ENCODE data around the gene FAM89B. TPM values are rescaled to one million over a fixed set of nuclear protein-coding genes. Genes with fewer than 3 reads are reported as not detected.

Gene FAM89B
- total RNA-seq, 4 donors from 2014 or later: 12.0 to 44.1 (median 23.9) TPM

DNA sequence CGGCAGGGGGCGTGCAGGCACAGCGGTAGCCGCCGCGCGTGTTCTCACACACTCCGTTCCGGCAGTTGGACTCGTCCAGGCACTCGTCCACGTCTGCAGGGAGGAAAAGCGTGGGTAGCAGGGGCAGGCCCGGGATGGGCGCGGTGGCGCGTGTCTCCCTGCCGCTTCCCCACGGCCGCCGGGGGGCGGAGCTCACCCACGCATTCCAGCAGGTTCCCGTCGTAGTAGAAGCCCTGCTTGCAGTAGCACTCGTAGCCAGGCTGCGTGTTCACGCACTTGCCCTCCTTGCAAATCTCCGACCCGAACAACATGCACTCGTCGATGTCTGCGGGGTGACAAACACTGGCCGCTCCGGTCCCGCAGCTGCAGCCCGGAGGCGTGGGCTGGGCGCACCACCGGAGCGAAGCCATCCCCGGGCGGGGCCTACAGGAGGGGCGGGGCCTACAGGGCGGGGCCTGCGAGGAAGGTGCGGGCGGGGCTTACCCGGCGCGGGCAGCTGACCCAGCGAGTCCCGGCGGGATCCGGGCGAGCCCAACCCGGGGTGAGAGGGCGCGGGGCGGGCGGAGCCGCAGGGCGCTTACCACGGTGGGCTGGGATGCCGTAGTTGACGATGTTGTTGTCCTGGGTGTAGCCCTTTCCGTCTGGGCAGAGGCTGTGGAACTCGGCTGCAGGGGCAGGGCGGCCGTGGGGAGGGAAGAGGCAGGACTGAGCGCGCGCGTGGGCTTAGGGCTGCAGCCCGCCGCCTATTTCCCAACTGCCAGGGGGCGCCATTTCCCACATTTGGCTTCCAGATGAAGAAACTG is 31.8 kb upstream of the FAM89B start:
- Histone ChIP-seq H3K36me3 (peaks cover 13 to 55% (median 23%) of the 10 kb centered on the region in 3 donors), H3K4me3 (peak overlapping the region; percentile 40 to 82 (median 56)), H3K4me1 (peaks cover 21 to 41% (median 25%) of the 10 kb centered on the region in 3 donors), H3K27ac (peak overlapping the region; percentile 92 to 98 (median 96)), H3K9me3 (no peaks in the 10 kb centered on the region), H3K27me3 (no peaks in the 10 kb centered on the region)
- intact Hi-C loops (cut with DNase I): loop anchor here (10.0 kb wide), 1 partner anchor 74 kb away; the partner anchor contains the start of genes MAP3K11 and PCNX3
- WGBS, 2 donors: 0 to 2% methylated on average over 3 to 9 of the region's 78 CpGs
- peak; percentile 73 for DNase-seq
- TF ChIP-seq, protein P1, sequence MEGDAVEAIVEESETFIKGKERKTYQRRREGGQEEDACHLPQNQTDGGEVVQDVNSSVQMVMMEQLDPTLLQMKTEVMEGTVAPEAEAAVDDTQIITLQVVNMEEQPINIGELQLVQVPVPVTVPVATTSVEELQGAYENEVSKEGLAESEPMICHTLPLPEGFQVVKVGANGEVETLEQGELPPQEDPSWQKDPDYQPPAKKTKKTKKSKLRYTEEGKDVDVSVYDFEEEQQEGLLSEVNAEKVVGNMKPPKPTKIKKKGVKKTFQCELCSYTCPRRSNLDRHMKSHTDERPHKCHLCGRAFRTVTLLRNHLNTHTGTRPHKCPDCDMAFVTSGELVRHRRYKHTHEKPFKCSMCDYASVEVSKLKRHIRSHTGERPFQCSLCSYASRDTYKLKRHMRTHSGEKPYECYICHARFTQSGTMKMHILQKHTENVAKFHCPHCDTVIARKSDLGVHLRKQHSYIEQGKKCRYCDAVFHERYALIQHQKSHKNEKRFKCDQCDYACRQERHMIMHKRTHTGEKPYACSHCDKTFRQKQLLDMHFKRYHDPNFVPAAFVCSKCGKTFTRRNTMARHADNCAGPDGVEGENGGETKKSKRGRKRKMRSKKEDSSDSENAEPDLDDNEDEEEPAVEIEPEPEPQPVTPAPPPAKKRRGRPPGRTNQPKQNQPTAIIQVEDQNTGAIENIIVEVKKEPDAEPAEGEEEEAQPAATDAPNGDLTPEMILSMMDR (IDR thresholded peaks at IDR 0.05): peak; percentile 82 to 95 (median 94)
- TF ChIP-seq POLR2A (IDR thresholded peaks at IDR 0.05): peak in 2 of 4 donors; percentile 7 to 41

DNA sequence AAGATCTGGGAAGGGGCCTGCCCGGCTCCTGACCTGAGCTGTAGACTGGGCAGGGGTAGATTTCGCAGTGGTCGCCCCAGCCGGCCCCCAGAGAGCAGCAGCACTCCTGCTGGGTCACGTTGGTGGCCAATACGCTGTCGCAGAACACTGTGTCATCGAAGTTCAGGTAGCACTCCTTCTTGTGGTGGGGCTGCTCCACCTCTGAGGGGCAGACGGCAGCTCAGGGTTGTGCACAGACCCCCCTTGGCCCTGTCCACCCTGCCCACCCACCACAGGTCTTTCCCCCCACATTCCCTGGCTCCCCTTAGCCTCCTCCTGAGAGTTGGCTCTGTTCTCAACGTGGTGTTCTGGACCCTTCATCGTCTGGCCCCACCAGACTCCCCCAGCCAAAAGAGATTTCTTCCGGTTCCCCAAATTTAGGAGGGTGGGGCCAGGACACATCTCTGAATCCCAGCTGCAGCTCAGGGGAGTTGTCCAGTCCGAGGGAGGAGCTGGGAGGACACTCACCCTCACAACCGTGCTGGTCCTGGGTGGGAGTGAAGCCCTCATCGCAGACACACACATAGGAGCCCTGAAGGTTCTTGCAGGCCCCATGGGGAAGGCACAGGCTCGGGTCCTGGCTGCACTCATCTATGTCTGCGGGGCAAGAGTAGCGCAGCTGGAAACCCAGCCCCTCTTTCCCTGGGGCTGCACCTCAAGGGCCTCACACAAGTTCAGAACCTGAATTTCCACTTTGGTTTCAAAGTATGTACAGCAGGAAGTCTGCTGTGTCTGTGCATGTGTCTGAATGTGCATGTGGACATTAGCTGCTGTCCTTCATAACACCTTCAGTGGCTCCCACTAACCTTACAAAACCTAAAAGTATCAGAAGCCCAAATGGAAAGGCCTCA is 31.0 kb upstream of the FAM89B start:
- intact Hi-C loops (cut with DNase I): loop anchor here (10.0 kb wide), 1 partner anchor 73 kb away; the partner anchor contains the start of genes MAP3K11 and PCNX3
- WGBS, 2 donors: 20 to 52% methylated on average over 1 to 4 of the region's 18 CpGs
- no peak for TF ChIP-seq POLR2A (IDR thresholded peaks at IDR 0.05)
- TF ChIP-seq, protein P1 (IDR thresholded peaks at IDR 0.05): no peak
- H3K9me3 ChIP-seq: no peaks in the 10 kb centered on the region
- no peaks in the 10 kb centered on the region for H3K27me3 ChIP-seq
- no peak for DNase-seq
- peak overlapping the region; percentile 92 to 98 (median 96) for H3K27ac ChIP-seq
- peak overlapping the region; percentile 40 to 82 (median 56) for H3K4me3 ChIP-seq
- peaks cover 28 to 49% (median 31%) of the 10 kb centered on the region in 3 donors for H3K4me1 ChIP-seq
- peaks cover 13 to 46% (median 20%) of the 10 kb centered on the region in 3 donors for H3K36me3 ChIP-seq

DNA sequence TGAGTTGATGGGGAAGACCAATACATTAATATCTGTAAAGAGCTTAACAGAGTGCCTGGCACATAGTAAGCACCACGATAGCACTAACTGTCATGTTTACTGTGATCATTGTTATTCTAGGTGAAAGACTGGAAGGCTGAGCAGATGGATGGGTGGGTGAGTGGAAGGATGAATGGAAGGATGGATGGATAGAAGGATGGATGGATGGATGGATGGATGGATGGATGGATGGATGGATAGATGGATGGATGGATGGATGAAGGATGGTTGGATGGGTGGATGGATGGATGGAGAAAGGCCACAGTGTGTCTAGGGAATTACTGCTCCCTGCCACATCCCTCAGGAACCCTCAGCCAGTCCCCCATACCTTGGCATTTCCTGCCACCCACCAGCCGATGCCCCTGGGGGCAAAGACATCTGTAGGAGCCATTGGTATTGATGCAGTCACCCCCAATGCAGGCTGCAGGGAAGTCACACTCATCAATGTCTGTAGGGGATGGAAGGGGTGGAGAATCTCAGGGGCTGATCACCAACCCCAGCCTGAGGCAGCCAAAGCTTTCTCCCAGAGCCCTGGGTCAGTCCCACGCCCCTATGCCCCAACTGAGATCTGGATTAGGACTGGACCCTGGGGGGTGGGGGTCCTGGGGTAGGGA is 29.5 kb upstream of the FAM89B start:
- Histone ChIP-seq H3K9me3 (no peaks in the 10 kb centered on the region), H3K4me3 (no peak overlapping the region), H3K36me3 (peaks cover 7 to 38% (median 12%) of the 10 kb centered on the region in 3 donors), H3K4me1 (peaks cover 33 to 64% (median 38%) of the 10 kb centered on the region in 3 donors), H3K27ac (no peak overlapping the region), H3K27me3 (no peaks in the 10 kb centered on the region)
- WGBS, 2 donors: 84 to 92% methylated on average over 2 of the region's 3 CpGs
- no peak for DNase-seq
- TF ChIP-seq, protein P1 (IDR thresholded peaks at IDR 0.05): no peak
- no peak for TF ChIP-seq POLR2A (IDR thresholded peaks at IDR 0.05)
- intact Hi-C loops (cut with DNase I): loop anchor here (10.0 kb wide), 1 partner anchor 72 kb away; the partner anchor contains the start of genes MAP3K11 and PCNX3

DNA sequence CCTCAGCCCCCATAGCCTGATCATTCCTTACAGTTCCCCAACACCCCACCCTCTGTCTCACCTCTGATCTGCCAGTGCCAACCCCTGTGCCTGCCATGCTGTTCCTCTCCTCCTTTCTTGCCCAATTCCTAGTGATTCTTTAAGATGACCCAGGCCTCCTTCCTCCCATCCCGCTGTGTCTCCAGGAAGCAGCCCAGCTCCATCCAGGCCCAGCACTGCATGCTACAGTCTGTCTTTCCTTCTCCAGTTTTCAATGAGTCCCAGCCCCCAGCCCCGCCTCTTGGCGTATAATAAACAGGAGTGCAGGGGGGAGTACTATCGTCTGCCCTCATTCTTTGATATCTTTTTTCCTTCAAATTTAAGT is 26.5 kb upstream of the FAM89B start:
- peaks cover 0 to 33% (median 0%) of the 10 kb centered on the region in 3 donors for H3K36me3 ChIP-seq
- TF ChIP-seq, protein P1 (IDR thresholded peaks at IDR 0.05): no peak
- no peak for TF ChIP-seq POLR2A (IDR thresholded peaks at IDR 0.05)
- peak overlapping the region; percentile 61 to 83 (median 70) for H3K27ac ChIP-seq
- peak overlapping the region; percentile 37 to 62 (median 47) for H3K4me3 ChIP-seq
- no peaks in the 10 kb centered on the region for H3K27me3 ChIP-seq
- H3K4me1 ChIP-seq: peaks cover 26 to 40% (median 26%) of the 10 kb centered on the region in 3 donors
- DNase-seq: no peak
- WGBS, 2 donors: 41 to 76% methylated on average over 4 of the region's 4 CpGs
- intact Hi-C loops (cut with DNase I): loop anchor here (10.0 kb wide), 1 partner anchor 69 kb away; the partner anchor contains the start of genes MAP3K11 and PCNX3
- H3K9me3 ChIP-seq: no peaks in the 10 kb centered on the region
